ENCODE data around the gene LRRC3.
A peak's percentile ranks its signal among the peaks of the same experiment; 100 is the strongest.
"Not testable (repeated sequence)": the region's sequence is repeated elsewhere in the genome, so short reads cannot be mapped to it uniquely, and the experiment has no call there.

Gene LRRC3

GRCh38 chr21:44454747-44455523 is at the start of gene LRRC3:
TSS of gene LRRC3 (plus strand) at chr21:44455510. CDS start at chr21:44456645, 1,135 bp downstream.
- DNase-seq (ENCODE audit: insufficient read length, low spot score), result no peak
- no peak for TF ChIP-seq POLR2A (IDR thresholded peaks at IDR 0.05; ENCODE audit: low read depth, low read length)
- no peak for FAIRE-seq

GRCh38 chr21:44405948-44406872 is 49.1 kb upstream of the LRRC3 start:
- TF ChIP-seq POLR2A (IDR thresholded peaks at IDR 0.05; ENCODE audit: low read depth, low read length), result no peak; the same call in 1 of the 2 replicates
- DNase-seq (ENCODE audit: insufficient read length, low spot score) (peak; percentile 69), FAIRE-seq (no peak)

- TF ChIP-seq POLR2A (IDR thresholded peaks at IDR 0.05; ENCODE audit: low read depth, low read length), result no peak
- FAIRE-seq (no peak), DNase-seq (ENCODE audit: insufficient read length, low spot score) (no peak)
Observed at GRCh38 chr21:44406953-44407352, 48.4 kb upstream of the LRRC3 start.

GRCh38 chr21:44407493-44407892 is 47.8 kb upstream of the LRRC3 start:
- DNase-seq (ENCODE audit: insufficient read length, low spot score) (no peak), FAIRE-seq (no peak)
- TF ChIP-seq POLR2A (IDR thresholded peaks at IDR 0.05; ENCODE audit: low read depth, low read length), result no peak

GRCh38 chr21:44408226-44408625 is 47.1 kb upstream of the LRRC3 start:
- FAIRE-seq, result no peak
- no peak for TF ChIP-seq POLR2A (IDR thresholded peaks at IDR 0.05; ENCODE audit: low read depth, low read length)

GRCh38 chr21:44413566-44414290 is 41.6 kb upstream of the LRRC3 start:
- TF ChIP-seq POLR2A (IDR thresholded peaks at IDR 0.05; ENCODE audit: low read depth, low read length), result no peak
- DNase-seq (ENCODE audit: insufficient read length, low spot score) (no peak), FAIRE-seq (no peak)

More at GRCh38 chr21:44408226-44408625, 47.1 kb upstream of the LRRC3 start:
- DNase-seq (ENCODE audit: insufficient read length, low spot score), result no peak

GRCh38 chr21:44414291-44415072 is 40.8 kb upstream of the LRRC3 start:
- no peak for TF ChIP-seq POLR2A (IDR thresholded peaks at IDR 0.05; ENCODE audit: low read depth, low read length)
- DNase-seq (ENCODE audit: insufficient read length, low spot score), result no peak
- FAIRE-seq, result no peak

- DNase-seq (ENCODE audit: insufficient read length, low spot score), result no peak
- TF ChIP-seq POLR2A (IDR thresholded peaks at IDR 0.05; ENCODE audit: low read depth, low read length), result no peak
- FAIRE-seq, result no peak
Observed at GRCh38 chr21:44415073-44416025, 40.0 kb upstream of the LRRC3 start.

GRCh38 chr21:44416193-44416592 is 39.1 kb upstream of the LRRC3 start:
- FAIRE-seq, result no peak

GRCh38 chr21:44417621-44418107 is 37.6 kb upstream of the LRRC3 start:
- FAIRE-seq; DNase-seq (ENCODE audit: insufficient read length, low spot score): not testable (repeated sequence)

More at GRCh38 chr21:44416193-44416592, 39.1 kb upstream of the LRRC3 start:
- no peak for TF ChIP-seq POLR2A (IDR thresholded peaks at IDR 0.05; ENCODE audit: low read depth, low read length)
- no peak for DNase-seq (ENCODE audit: insufficient read length, low spot score)

GRCh38 chr21:44418108-44418875 is 37.0 kb upstream of the LRRC3 start:
- DNase-seq (ENCODE audit: insufficient read length, low spot score) (no peak), FAIRE-seq (no peak)
- no peak for TF ChIP-seq POLR2A (IDR thresholded peaks at IDR 0.05; ENCODE audit: low read depth, low read length)

All from H54 (cell line).